ENCODE data around the gene CENPU.
A peak's percentile ranks its signal among the peaks of the same experiment; 100 is the strongest.
"Not testable (repeated sequence)": the region's sequence is repeated elsewhere in the genome, so short reads cannot be mapped to it uniquely, and the experiment has no call there.

Gene CENPU, protein sequence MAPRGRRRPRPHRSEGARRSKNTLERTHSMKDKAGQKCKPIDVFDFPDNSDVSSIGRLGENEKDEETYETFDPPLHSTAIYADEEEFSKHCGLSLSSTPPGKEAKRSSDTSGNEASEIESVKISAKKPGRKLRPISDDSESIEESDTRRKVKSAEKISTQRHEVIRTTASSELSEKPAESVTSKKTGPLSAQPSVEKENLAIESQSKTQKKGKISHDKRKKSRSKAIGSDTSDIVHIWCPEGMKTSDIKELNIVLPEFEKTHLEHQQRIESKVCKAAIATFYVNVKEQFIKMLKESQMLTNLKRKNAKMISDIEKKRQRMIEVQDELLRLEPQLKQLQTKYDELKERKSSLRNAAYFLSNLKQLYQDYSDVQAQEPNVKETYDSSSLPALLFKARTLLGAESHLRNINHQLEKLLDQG

DNA sequence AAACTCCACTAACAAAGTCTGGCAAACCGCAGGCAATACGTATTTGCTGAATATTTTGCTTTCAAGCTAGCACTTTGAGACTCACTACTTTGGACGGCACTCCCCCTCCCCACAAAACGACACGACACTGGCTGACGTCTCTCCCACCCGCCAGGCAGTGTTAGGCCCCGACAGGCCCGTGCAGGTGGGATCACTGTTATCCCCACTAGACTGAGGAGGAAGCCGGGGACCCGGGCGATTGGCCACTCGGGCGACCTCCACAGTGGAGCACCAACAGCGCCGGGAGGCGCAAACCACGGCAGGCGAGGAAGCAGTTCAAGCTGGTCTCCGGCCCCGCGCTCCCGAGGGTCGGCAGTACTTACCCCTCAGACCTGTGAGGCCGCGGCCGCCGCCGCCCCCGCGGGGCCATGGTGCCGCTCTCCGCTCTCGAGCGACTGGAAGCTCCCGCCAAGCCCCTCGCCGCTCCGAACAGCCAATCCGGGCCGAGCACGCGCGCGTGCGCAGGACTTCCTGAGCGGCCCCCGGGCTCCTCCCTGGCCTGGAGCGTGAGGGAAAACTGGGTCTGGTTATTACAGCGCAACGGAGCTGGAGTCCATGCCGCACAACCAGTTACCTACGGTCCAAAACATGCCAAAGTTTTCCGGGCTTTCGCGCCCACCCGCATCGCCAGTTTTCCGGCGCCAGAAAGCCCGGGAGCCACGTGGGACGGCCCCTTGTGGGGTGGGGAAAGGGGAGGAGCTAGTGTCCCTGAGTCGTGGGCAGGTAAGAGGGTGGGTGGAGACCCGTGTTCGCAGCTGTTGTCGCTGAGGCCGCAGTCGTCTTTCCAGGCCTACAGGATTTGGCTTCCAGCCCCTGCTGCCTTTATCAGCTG lies at the start of gene CENPU:
CENPU (minus strand) TSS at position 443 of the 871 bp plus-strand sequence; CDS start at position 409, 34 bp downstream.
- DNase-seq = peak; percentile 98

DNA sequence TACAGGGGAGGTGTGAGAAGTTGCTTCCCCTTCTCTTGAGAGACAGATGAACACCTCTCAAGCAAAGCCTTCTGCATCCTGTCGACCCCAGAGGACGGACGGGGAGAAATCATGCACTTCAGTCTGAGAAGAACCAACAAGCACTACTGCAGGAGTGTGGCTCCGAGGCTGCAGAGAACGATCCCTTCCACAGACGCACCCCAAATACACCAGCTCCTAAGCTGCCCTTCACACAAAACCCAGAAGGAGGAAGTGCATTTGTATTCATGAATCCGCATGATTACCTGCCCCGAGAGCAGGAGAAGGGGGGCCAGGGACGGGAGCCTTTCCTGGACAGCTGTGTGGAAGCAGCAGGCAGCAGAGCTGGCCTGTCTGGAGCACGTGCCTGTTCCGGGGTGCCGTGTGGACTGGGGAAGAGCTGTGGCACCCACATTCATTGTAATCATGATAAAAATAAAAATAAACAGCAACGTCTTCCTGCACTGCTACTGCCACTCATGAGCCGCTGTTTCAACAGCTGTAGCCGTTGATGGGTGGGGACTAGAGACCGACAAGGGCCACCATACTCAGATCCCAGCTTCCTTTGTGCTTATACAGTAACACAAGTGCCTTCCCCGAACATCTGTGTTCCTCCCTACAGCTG lies 49.0 kb upstream of the CENPU start:
- no peak for DNase-seq

DNA sequence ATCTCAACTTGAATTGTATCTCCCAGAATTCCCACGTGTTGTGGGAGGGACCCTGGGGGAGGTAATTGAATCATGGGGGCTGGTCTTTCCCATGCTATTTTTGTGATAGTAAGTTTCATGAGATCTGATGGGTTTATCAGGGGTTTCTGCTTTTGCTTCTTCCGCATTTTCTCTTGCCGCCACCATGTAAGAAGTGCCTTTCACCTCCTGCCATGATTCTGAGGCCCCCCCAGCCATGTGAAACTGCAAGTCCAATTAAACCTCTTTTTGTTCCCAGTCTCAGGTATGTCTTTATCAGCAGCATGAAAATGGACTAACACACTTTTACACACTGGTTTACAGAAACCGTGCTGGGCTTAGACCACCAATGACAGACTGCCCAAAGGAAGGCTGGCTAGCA lies 45.3 kb upstream of the CENPU start:
- not testable (repeated sequence) for DNase-seq

DNA sequence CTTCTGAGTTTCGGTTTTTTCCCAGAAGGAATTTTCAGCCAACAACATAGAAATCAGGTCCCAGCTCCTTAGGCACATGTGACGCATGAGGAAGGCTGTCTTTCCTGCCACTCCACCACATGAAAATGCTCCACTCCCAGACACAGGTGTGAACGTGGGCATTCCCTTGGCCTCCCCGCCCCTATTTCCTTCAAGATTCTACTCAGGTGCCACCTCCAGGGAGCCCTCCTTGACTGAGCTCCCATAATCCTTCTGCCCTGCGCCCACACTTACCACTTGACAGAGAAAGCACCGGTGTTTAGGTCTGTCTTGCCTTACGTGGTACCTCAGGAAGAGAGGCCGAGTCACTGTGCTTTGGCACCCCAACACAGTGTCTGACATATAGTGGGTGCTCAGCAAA lies 44.4 kb upstream of the CENPU start:
- no peak for DNase-seq

DNA sequence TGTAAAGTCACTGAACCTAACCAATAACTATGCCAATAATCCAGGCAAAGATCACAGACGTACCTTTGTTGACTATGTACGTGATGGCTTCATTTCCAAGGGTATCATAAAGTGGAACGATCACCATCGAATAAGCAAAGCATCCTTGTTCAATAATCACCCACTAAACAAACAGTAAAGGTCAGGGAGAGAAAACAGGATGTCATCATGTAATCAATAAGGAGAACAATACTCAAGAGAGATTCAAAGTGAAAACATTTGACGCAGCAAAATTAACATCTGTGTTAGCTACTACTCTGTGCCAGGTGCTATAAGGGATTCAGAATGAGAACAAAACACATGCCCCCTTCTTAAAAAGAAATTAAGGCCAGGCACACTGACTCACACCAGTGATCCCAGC lies 42.9 kb upstream of the CENPU start:
- no peak for DNase-seq

DNA sequence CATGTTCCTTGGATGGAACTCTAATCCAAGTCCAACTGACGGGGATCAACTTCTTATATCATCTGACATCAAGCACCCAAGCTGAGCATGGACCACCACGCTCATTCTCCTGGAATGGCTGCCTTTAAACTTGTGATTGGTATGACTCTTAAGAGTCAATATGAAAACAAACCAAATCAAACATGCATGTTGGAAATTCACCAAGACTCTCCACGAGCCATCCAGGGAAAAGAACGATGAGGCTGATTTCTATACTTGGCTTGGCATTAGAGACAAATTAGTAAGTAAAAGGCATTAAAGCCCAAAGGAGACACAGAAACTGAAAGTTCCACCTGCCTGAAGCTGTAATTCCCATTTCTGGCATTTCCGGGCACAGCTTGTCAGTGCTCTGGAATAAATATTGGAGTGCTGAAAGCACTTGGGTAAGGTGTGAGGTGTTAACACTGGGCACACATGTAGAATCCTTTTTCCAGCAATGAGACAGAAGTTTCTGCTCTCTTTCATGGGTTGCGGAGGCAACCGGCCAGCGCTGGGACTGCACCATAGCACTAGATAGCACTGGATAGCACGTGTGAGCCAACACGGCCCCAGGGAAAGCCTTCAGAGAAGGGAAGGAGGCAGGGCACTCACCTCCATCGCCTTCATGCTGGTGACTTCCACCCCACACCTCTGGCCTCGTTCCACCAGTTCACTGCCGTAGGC lies 42.1 kb upstream of the CENPU start:
- no peak for DNase-seq

DNA sequence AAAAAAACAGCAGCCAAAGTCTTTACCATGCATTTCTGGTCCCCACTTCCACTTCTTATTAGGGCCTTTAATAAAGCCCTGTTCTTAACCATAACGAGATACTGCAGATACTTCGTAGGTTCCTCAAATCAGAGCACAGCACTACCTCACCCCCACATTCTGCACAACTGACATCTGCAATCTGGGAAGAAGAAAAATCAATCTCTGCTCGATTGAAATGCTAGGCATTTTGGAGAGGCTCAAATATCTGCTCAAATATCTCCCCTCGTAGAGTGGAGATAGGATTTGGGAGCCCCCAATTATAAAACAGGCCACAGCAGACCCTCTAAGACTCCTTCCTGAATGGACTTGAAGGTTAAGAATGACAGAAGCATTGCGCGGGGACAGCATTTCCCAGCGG lies 40.3 kb upstream of the CENPU start:
- no peak for DNase-seq

DNA sequence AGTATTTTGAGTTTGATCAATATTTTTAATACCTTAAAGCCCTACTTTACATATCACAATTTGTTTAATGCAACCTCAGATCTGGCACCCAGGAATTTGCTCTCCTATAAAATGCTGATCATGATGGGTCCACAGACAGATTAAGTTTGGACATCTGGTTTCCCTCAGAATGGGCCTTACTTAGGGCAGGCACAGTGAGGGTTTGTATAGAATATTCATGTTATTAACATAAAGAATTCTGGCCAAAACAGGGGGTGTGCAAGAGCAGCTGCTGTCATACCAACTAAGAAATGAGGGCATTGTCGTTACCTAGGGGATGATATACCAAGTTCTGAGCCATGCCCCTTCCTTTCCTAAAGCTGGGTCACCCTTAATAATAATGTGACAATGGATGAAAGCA lies 37.5 kb upstream of the CENPU start:
- DNase-seq = no peak

DNA sequence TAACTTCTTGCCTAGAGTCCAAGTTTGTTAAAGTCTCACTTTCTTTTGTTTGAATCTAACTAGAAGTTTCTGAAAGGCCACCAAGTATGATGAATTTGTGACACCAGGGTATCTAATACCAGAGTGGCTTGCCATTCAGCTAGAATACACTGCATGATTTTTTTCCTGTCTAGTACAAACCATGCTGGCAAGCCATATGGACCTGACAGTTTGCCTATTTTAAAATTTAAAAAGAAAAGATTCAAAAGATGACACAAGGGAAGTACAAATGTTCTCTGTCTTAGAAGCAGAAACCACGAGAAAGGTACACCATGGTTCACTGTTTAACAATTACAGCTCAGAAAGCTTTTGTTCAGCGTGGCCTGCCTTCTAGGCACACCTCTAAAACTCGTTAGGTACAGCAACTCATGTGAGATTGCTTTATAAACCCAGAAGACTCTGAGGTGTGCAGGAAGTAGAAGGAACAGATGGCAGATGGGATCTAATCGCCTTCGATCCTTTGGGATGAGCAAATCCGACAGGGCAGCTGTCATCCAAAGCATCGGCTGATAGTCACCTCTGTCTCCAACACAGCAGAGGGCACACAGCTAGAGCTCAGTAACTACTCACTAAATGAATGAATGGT lies 35.4 kb upstream of the CENPU start:
- no peak for DNase-seq

DNA sequence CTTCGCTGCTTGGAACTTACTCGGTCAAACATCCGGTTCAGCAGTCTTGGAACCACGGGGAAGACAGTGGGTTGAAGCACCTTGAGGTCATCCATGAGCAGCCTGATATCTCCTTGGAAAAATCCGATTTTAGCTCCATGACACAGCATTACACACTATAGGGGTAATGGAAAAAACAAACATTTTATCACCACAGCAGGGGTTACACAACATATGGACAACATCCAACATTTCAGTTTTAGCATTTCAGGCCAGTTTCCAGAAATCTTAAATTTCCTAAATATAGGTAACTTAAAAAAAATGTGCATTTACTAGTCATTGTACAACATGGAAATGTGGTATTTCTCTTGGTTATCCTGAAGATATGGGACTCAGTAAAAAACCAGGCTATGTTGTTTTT lies 34.4 kb upstream of the CENPU start:
- DNase-seq = no peak

DNA sequence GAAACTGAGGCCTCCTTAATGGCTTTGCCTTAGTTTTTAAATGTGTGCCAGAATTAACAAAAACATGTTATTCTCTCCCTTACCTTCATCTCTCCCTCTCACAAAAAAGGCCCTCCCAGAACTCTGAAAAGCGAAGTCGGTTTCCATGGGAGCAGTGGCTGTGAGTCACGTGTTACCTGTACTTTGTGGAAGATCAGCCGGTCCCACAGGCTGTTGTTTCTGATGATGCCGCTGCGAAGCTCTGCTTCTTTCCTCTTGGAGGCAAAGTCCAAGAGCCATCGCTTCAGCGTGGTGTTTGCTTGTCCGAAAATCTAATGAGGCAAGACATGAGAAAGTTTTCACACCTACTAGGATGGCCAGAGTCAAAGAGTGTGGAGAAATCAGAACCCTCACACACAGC lies 32.5 kb upstream of the CENPU start:
- DNase-seq = no peak

DNA sequence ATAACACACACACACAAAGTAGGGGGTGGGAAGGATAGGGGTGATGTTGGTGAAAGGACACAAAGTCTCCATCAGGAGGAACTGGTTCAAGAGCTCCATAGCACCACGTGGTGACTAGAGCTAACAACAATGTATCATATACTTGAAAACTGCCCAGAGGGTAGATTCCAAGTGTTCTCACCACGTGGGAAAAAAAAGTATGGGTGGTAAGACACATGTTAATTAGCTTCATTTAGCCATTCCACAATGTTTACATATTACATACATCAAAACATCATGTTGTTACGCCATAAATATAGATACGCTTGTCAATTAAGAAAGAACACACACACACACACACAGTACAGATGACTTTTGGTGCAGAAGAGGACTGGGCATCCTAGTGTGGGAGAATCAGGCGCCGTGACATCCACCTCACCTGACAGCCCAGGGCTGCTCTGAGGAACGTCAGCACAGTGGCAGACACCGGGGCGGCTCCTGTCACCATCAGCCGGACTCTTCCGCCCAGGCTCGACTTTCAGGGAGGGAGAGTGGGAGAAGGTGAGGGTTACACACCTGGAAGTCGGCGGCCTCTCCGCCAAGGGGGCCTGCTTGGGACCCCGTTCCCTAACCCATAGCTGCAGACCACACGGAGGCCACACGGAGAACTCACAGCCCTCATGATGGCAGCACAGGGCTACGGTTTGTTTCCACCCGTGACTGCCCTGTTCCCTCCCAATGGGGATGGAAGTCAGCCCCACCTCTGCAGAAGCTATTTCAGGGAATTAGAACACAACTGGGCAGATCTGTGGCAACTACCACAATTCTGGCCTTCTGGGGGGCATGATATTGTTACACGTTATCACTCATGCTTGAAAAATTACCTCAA lies 31.8 kb upstream of the CENPU start:
- no peak for DNase-seq

DNA sequence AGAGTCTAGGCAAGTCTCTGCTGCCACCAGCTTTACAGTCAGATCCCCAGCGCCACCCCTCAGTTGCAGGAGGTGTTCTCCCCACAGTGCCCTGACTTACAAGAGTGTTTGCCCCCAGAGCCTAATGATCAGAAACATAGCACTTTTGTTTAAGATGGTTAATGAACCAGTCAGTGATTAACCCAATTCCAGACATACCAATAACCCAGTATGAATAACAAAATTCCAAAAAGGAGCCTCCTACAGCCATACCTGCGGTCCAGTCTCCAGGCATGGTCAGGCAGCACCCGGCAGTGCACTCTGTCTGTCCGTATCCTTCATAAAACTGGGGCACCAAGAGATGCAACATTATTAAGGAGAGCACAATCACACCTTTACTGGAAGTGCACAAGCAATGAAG lies 30.7 kb upstream of the CENPU start:
- DNase-seq = no peak

DNA sequence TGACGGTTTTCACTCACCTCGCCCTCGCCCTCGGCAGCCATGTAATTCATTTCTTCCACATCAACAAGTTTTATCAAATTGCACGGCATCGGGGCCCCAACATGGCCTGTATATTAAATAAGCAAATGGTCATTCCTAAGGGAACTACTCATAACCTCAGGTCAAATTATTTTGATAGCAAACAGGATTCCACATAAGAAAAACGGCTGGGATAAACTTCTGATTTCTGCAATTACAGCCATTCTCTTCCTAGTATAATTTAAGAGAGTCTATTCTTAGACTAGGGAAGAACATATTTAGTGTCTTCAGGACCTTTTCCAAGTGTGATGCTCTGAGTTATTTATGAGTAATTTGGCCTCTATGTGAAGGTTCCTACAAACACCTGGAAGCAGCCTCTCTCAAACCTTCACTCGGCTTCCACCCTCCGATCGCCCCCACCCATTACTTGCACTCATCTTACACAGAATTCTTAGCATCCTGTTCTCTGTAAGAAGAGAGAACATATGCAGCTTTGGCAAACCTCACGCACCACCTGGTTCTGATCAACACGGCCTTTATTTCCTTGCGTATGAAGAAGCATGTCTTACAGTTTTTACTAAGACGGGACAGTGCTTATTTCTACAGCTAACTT lies 29.4 kb upstream of the CENPU start:
- DNase-seq = no peak

DNA sequence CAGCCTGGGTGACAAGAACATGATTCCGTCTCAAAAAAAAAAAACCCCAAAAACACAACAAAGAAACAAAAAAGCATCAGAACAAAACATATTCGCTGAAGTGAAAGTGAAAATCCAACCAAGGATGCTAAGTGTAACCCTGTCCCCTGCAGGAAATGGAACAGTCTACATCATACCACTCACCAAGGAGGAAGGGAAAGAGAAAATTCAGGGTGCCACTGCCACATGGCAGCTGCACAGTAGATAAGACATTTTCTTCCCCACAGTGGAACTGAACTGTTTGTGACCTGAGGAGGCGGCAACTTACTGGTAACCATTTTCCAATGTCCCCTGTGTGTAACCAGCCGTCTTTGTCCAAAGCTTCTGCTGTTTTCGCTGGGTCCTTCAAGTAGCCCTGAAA lies 28.2 kb upstream of the CENPU start:
- no peak for DNase-seq

DNA sequence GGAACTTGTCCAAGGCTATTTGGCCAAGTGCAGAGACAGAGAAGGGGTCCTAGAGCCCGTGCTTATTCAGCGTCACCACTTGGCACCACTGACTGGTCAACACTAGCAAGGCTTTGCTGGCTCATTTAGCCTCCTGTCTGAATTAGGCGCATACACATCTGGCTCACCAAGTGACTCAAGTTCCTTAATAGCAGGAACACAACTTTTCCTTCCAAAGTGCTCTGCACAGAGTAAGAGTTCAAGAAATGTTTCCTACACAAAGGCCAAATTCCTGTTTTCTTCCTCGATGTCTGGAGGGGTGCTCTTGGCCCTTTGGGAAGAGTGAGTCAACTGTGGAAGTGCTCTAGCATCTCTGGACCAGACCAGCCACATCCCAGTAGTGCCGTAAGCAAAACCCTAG lies 26.8 kb upstream of the CENPU start:
- DNase-seq = no peak

DNA sequence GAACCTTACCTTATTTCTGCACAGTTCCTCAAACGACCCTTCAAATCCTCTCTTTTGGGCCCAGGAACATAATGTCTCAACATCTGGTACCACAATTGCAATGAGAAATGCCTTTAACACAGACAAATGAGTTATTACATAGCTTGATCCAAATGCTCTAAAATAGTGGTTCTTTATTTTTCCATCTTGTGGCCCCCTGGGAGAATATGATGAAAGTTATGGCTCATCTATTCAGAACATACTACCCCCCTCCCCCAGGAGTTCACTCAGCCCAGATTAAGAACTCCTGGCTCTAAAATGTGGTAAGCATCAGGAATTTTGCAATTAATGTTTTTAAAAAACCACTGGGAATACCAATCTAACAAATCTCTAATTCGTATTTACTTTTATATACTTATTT lies 23.9 kb upstream of the CENPU start:
- no peak for DNase-seq

DNA sequence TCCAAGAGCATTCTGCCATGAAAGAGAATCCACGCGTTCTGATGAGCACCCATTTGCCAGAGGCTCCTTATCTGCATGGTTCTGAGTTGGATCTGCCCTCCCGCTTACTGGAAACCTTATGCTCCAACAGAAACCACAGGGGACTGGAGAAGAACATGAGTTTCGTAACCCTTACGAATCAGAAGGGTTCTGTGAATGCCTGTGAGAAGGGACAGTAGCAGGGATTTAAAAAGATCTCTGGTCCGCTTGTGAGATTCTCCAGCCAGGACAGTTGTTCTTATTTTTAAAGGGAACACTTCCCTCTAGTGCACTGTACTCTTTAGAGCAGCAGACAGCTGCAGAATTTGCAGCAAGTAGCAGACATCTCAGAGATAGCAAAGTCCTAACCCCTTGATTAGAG lies 22.5 kb upstream of the CENPU start:
- peak; percentile 13 for DNase-seq

DNA sequence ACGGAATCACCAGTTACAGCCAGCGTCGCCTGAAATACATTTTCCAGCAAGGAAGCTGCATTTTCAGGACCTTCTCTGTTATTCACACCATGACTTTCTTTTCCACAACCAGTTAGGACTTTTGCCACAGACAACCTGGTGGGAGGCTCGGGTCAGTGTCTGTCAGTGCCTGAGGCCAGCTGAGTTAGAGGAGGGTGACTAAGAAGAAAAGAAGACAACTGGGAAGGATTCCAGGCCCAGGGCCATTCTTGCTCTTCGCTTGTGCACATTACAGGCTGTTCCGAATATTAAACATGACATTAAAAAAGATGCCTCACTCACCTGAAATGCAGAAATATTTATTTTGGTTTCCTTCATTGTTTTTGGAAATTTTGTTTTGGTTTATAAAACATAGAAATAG lies 21.4 kb upstream of the CENPU start:
- DNase-seq = peak; percentile 79

DNA sequence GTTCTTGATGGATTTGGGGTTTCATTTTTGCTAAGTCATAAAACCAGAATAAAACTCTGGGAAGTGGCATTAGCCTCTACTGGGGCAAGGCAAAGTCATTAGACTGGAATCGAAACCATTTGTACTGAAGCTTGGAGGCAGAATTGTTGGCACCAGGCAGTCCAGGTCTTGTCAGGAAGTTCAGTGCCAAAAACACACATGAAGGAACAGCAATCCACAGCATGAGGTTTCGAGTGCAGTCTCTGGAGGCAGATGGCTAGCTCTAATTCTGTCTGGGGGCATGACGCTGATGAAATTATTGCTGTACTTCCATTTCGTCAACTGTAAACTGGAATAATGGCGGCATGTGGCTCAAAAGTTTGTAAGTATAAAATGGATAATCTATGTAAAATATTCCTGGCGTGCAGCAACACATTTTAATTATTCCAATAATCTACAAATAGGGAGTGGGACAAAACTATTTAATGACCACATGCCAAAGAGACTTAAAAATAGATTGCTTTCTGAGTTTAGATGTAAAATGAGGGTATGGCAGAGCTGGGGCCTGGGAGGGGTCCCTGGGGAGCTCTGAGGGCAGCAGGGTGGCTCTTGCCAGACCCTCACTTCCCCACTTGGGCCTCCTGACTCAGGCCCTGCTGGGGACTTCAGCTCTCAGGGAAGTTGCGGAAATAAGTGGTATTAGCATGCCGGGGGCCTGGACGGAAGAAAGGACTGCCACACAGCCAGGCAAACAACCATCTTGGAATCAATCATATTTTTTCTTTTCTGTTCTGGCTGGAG lies 18.8 kb upstream of the CENPU start:
- DNase-seq = no peak

Measured in EL (cell line).